ENCODE data around the gene MSS51.
"Not testable (repeated sequence)": the region's sequence is repeated elsewhere in the genome, so short reads cannot be mapped to it uniquely, and the experiment has no call there.

The MSS51 gene

DNA sequence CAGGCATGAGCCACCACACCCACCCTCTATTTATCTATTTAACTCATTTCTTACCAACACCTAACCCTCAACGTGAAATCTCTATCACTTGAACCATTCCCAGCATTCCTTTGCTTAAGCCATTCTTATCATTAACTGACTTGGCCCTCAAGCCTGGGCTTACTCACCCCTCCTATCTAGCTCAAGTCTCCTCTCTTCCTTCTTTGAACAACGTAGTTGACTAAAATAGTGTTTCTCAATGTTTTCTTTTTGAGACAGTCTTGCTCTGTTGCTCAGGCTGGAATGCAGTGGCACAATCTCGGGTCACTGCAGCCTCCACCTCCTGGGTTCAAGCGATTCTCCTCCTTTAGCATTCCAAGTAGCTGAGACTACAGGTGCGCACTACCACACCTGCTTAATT is 26.5 kb downstream of the MSS51 start:
- Mint-ChIP-seq H3K27ac (no peak overlapping the region), H3K27me3 (no peaks in the 10 kb centered on the region), H3K4me3 (no peak overlapping the region), H3K9me3 (no peaks in the 10 kb centered on the region), H3K4me1 (peaks cover 67% of the 10 kb centered on the region), H3K36me3 (ENCODE audit: low read depth) (peaks cover 31% of the 10 kb centered on the region)
- DNase-seq, result no peak
- no peak for ATAC-seq

DNA sequence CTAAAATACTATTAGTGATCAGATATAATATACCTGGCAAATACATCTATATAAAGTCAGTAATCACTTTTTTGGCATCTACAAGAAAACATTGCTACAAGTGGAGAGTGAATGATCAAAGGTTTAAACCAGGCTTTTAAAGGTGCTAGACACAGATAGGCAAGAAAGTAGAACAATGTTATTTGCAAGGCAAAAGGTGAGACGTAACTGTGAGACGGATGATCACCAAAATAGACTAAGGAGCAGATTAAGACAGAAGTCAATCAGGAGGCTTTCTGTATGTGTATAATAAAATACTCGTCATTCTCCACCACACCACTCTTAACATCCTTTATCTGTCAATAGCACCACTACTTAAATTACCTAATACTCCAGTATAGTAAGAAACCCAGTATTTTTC is 27.8 kb downstream of the MSS51 start:
- DNase-seq, result no peak
- no peaks in the 10 kb centered on the region for H3K9me3 Mint-ChIP-seq
- no peak for ATAC-seq
- H3K4me3 Mint-ChIP-seq, result no peak overlapping the region
- H3K36me3 Mint-ChIP-seq (ENCODE audit: low read depth), result peaks cover 23% of the 10 kb centered on the region
- peaks cover 58% of the 10 kb centered on the region for H3K4me1 Mint-ChIP-seq
- no peaks in the 10 kb centered on the region for H3K27me3 Mint-ChIP-seq
- H3K27ac Mint-ChIP-seq, result no peak overlapping the region

DNA sequence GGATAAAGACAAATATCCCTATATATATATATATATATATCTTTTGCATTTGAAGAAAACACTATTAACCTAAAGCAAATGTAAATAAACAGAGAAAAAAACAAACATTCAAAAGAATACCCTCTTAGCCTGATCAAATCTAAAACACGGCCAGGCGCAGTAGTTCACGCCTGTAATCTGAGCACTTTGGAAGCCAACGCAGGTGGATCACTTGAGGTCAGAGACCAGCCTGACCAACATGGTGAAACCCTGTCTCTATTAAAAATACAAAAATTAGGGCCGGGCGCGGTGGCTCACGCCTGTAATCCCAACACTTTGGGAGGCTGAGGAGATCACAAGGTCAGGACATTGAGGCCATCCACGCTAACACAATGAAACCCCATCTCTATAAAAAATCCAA is 28.7 kb downstream of the MSS51 start:
- Mint-ChIP-seq H3K27me3 (no peaks in the 10 kb centered on the region), H3K4me1 (peaks cover 50% of the 10 kb centered on the region), H3K27ac (no peak overlapping the region), H3K9me3 (no peaks in the 10 kb centered on the region), H3K4me3 (no peak overlapping the region), H3K36me3 (ENCODE audit: low read depth) (peaks cover 22% of the 10 kb centered on the region)
- no peak for DNase-seq
- no peak for ATAC-seq

DNA sequence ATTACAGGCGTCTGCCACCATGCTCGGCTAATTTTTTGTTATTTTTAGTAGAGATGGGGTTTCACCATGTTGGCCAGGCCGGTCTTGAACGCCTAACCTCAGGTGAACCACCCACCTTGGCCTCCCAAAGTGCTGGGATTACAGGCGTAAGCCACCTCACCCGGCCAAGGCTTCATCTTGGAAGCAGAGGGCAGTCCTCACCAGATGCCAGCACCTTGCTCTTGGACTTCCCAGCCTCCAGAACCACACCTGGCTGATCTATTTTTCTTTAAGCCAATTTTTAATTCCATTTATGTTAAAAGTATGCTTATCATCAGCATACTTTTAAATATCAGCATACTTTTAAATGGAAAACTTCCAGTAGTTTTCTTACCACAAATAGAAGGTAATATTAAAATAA is 31.7 kb downstream of the MSS51 start:
- Mint-ChIP-seq H3K27ac (no peak overlapping the region), H3K4me1 (peaks cover 24% of the 10 kb centered on the region), H3K4me3 (no peak overlapping the region), H3K36me3 (ENCODE audit: low read depth) (peaks cover 17% of the 10 kb centered on the region), H3K9me3 (no peaks in the 10 kb centered on the region), H3K27me3 (no peaks in the 10 kb centered on the region)
- ATAC-seq (no peak), DNase-seq (no peak)

DNA sequence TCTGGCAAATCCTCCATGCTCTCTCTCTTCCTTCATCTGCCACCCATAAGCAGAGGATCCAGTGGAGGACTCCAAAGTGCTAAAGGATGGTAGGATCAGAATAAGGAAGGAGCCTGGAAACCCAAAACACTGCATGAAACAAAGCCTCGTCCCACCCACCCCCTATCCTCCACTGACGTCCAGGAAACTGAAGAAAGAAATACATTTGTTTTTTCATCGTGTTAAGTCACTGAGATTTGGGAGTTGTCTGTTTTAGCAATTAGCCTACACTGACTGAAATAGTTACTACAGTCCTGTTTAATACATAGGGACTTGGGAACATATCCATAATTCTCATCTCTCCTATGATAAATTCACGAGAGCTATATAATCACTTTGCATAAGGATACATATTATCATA is 34.3 kb downstream of the MSS51 start:
- peaks cover 11% of the 10 kb centered on the region for H3K4me1 Mint-ChIP-seq
- H3K27me3 Mint-ChIP-seq, result no peaks in the 10 kb centered on the region
- no peak overlapping the region for H3K27ac Mint-ChIP-seq
- H3K4me3 Mint-ChIP-seq, result no peak overlapping the region
- ATAC-seq (no peak), DNase-seq (no peak)
- peaks cover 39% of the 10 kb centered on the region for H3K36me3 Mint-ChIP-seq (ENCODE audit: low read depth)
- H3K9me3 Mint-ChIP-seq, result no peaks in the 10 kb centered on the region

DNA sequence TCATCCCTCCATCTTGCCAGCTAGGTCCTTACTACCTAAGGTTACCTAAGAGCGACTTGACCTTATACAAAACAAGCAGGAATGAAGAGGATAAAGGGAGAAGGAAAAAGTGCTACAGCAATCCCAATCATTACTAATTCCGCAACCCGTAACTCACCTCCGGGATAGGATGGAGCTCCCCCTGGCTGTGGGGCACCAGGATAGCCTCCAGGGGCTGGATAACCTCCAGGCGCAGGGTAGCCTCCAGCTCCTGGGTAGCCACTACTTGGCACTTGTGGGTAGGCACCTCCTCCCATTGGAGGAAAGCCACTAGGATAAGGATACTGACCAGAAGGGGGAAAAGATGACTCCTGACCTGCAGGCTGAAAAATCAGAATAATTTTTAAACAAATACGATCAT is 35.3 kb downstream of the MSS51 start:
- H3K27me3 Mint-ChIP-seq, result no peaks in the 10 kb centered on the region
- peaks cover 46% of the 10 kb centered on the region for H3K36me3 Mint-ChIP-seq (ENCODE audit: low read depth)

DNA sequence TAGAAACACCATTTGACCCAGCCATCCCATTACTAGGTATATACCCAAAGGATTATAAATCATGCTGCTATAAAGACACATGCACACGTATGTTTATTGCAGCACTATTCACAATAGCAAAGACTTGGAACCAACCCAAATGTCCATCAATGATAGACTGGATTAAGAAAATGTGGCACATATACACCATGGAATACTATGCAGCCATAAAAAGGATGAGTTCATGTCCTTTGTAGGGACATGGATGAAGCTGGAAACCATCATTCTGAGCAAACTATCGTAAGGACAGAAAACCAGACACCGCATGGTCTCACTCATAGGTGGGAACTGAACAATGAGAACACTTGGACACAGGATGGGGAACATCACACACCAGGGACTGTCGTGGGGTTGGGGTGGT is 39.0 kb downstream of the MSS51 start:
- not testable (repeated sequence) for H3K9me3 Mint-ChIP-seq, ATAC-seq, H3K27me3 Mint-ChIP-seq, H3K27ac Mint-ChIP-seq, H3K4me3 Mint-ChIP-seq, H3K4me1 Mint-ChIP-seq, DNase-seq
- peaks cover 54% of the 10 kb centered on the region for H3K36me3 Mint-ChIP-seq (ENCODE audit: low read depth)

More for the DNA sequence above, 35.3 kb downstream of the MSS51 start:
- peaks cover 4% of the 10 kb centered on the region for H3K4me1 Mint-ChIP-seq
- H3K27ac Mint-ChIP-seq, result no peak overlapping the region
- H3K4me3 Mint-ChIP-seq, result no peak overlapping the region
- no peaks in the 10 kb centered on the region for H3K9me3 Mint-ChIP-seq
- DNase-seq (no peak), ATAC-seq (no peak)

DNA sequence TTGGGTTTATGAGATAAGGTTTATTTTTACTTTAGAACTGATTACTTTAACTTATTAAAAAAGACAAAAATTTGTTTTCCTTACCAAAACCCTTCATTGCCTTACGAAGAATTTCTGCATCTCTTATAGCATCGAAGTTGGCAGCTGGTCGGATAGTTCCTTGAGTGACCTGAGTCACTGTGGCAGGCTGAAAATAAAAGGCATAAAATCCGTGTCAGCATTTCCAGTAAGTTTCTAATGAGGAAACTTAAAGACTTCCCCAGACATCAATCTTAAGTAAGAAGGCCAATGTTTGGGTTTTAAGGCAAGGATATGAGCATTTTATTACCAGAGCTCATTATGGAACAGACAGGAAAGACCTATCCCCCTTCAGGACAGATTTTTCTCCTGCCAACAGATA is 45.1 kb downstream of the MSS51 start:
- DNase-seq, result no peak
- Mint-ChIP-seq H3K27me3 (no peaks in the 10 kb centered on the region), H3K36me3 (ENCODE audit: low read depth) (peaks cover 58% of the 10 kb centered on the region), H3K4me3 (no peak overlapping the region), H3K27ac (no peak overlapping the region), H3K4me1 (peaks cover 2% of the 10 kb centered on the region), H3K9me3 (no peaks in the 10 kb centered on the region)
- ATAC-seq, result no peak

DNA sequence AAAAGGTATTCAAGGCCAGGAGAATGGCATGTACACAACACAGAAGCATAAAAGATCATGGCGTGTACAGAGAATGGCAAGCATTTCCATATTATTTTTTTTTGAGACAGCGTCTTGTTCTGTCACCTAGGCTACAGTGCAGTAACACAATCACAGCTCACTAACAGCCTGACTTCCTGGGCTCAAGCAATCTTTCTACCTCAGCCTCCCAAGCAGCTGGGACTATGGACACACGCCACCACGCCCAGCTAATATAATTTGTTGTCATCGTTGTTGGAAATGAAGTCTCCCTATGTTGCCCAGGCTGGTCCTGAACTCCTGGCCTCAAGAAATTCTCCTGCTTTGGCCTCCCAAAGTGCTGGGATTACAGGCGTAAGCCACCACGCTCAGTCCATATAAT is 46.8 kb downstream of the MSS51 start:
- H3K4me1 Mint-ChIP-seq, result no peaks in the 10 kb centered on the region
- ATAC-seq, result no peak
- peaks cover 58% of the 10 kb centered on the region for H3K36me3 Mint-ChIP-seq (ENCODE audit: low read depth)
- no peaks in the 10 kb centered on the region for H3K9me3 Mint-ChIP-seq
- no peaks in the 10 kb centered on the region for H3K27me3 Mint-ChIP-seq
- DNase-seq, result no peak
- no peak overlapping the region for H3K4me3 Mint-ChIP-seq
- H3K27ac Mint-ChIP-seq, result no peak overlapping the region

DNA sequence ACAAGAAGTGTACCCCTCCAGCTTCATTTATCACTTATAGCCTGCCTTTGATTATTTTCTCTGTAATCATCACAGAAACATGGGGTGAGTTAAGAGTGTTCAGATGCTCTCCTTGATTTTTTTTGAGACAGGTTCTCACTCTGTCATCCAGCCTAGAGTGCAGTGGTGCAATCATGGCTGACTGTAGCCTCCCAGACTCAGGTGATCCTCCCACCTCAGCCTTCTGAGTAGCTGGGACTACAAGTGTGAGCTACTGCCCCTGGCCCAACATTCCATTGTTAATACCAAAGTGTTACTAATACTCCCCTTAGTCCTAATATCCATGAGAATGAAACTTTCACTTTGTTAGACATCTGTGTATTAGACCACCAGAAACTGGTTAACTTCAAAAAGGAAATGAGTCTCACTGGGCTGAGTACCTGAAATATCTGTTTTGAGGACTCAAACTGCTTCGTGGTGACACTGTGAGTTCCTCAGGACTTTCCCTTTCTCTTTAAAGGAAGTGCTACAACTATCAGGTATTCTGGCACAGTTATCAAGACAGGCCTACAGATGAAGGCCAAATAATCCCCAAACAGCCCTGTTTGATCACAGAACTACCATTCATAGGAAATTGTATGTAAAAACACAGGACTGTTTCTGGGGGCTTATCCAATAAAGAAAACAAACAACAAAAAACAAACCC is 54.2 kb downstream of the MSS51 start:
- H3K4me3 Mint-ChIP-seq, result no peak overlapping the region
- H3K36me3 Mint-ChIP-seq (ENCODE audit: low read depth), result peaks cover 59% of the 10 kb centered on the region
- peaks cover 8% of the 10 kb centered on the region for H3K4me1 Mint-ChIP-seq
- ATAC-seq, result no peak
- peak overlapping the region; percentile 25 for H3K27ac Mint-ChIP-seq
- no peak for DNase-seq
- H3K27me3 Mint-ChIP-seq, result no peaks in the 10 kb centered on the region
- H3K9me3 Mint-ChIP-seq, result no peaks in the 10 kb centered on the region

DNA sequence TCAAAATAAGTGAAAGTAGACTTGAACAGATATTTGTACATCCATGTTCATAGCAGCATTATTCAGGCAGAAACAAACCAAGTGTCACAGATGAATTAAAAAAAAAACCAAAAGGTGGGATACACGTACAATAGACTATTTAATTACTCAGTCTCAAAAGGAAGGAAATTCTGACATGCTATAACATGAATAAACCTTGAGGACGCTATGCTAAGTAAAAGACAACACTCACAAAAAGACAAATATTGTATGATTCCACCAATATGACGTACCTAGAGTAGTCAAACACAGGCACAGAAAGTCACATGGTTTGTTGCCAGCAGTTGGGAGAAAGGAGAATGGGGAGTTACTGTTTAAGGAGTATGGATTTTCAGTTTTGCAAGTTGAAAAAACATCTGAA is 56.7 kb downstream of the MSS51 start:
- H3K36me3 Mint-ChIP-seq (ENCODE audit: low read depth), result peaks cover 54% of the 10 kb centered on the region
- H3K4me3 Mint-ChIP-seq, result no peak overlapping the region
- H3K27ac Mint-ChIP-seq, result peak overlapping the region; percentile 32
- peaks cover 8% of the 10 kb centered on the region for H3K4me1 Mint-ChIP-seq
- DNase-seq, result no peak
- no peaks in the 10 kb centered on the region for H3K27me3 Mint-ChIP-seq
- H3K9me3 Mint-ChIP-seq, result no peaks in the 10 kb centered on the region
- ATAC-seq, result no peak

Data from activated naive CD8-positive, alpha-beta T cell treated with anti-CD3 and anti-CD28 coated beads, Interleukin-2, amount 50 U/mL, for 24 hours (primary cell).